HG02798 (cell line): ENCODE results near the gene CYP27A1.

Experiments used
- ATAC-seq: cut with Tn5 transposase; IDR thresholded peaks from one replicate; pipeline ENCODE4 v1.9.1; 2021; ENCODE audit warnings: mild to moderate bottlenecking; ENCODE audit not compliant: unreplicated experiment, poor library complexity

CYP27A1 gene

DNA sequence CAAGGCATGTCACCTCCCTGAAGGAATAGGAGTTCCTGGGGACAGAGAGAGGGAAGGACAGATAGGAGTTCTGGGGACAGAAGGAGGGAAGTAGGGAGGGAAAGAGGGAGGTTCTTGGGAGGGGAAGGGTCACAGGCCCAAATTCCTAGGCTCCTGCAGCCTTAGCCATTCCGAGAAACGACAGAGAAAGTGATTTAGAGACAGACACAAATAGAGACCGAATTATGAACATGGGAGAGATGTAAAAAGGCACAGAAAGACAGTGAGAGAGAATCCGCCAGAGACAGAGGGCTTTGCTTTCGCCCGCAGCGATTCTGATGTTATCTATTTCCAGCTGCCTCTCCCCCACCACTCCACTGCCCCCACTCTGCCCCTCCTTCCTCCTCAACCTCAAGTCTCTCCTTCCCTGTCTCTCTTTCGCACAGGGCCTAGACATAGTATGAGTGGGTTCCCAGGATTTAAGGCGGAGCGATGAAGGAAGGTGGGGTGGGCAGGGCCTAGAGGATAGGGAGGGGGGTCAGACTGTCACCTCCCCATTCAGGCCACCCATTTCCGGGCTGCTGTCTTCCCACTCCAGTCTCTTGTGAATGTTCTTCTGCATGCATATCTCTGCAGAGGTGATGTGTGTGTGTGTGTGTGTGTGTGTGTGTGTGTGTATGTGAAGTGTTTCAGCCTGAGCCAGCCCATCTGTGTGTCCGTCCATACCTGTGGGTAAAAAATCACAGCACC, 74.4 kb downstream of the CYP27A1 start:
- ATAC-seq = no peak

DNA sequence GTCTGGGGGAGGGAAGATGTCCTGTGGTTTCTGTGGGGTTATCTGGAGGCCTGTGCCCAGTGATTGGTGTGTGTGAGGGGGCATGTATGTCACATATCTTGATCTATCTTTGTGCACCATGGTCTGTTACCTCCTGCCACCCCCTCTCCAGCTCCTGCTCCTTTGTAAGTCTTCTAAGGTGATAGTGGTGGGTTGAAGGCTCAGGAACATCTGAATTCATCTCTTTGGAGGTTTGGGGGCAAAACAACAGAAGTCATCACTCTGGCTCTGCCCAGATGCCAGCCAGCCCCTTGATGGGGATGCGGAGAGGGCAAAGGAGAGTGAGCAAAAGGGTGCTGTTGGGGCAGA, 74.9 kb downstream of the CYP27A1 start:
- no peak for ATAC-seq

DNA sequence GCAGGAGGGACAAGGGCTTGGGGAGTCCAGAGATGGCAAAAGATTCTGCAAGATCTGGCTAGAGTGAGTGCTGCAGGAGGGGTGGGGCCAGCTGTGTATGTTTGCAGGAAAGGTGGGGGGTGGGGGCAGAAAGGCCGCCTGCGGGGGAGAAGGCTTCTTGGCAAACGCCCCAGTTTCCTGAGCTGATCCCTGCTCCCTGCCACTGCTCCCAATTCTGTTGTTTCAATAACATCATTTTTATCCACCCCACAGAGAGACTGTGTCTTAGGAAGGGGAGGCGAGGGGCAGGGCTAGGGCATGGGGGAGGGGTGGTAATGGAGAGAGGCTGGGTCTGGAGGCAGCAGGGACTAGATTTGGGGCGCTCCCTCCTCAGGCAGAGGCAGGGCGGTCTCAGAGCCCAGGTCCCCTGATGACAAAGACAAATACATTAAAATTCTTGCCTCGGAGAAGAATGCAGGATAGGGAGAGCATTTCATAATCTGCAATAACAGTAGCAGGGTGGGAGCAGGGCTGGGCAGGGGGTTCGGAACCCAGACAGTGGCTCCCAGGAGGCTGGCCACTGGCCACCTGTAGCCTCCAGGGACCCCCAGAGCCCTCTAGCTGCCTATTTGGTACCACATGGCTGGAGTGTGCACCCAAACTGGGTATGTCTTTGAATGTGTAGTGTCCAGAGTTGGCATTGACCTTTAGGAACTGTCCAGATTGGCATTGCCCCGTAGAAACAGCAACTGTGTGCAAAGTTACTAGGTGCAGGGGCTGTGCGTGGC, 75.6 kb downstream of the CYP27A1 start:
- no peak for ATAC-seq

DNA sequence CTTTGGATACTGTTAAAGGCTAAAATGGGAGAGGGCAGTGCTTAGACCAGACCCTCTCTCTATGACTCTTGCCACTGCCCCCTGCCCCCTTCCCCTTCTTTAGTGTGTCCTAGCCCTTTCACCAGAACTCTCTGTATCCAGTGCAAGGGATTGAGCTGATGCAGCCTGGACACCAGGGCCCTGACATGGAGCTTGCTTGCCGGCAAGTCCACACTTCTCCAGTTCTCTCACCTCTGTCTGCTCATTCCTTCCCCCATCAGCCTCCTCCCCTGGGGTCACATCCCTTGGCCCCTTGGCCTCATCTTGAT, 76.1 kb downstream of the CYP27A1 start:
- ATAC-seq = no peak

DNA sequence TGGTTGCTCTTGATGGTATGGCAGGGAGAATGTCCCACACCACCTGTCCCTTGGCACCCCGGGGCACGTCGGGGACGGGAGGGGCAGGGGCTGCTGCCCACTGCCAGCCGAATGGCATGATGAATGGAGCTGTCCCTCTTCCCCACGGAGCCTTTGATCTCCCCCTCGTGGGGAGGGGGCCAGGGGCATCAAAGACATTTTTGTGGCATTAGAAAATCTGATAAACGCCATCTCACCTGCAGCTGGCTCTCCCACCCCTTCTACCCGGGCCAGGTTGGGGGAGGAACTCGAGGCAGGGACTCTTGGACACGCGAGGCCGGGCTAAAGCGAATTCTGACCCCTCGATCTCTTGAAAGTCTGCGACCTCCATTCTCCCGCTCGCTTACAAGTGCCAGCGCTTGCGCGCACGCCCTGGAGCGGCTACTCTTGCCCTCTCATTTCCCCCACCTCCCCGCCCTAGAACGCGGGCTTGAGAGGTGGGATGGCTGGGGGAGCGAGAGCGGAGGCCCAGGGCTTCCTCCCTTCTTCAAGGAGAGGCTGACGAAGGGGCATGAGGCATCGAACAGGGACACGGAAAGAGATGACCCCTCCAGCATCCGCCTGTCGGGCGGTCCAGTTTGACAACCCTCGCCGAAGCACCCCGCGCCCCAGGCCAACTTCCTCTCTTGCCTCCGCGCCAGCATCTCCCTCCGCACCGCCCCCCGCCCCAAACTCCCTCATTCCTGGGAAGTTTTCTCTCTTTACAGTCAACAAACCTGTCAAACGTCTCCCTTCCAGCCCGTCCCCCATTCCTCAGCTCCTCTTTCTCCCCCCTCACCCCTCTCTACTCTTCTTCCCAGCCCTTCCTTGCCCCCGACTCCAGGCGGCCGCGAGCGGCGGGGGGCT, 77.0 kb downstream of the CYP27A1 start:
- no peak for ATAC-seq

DNA sequence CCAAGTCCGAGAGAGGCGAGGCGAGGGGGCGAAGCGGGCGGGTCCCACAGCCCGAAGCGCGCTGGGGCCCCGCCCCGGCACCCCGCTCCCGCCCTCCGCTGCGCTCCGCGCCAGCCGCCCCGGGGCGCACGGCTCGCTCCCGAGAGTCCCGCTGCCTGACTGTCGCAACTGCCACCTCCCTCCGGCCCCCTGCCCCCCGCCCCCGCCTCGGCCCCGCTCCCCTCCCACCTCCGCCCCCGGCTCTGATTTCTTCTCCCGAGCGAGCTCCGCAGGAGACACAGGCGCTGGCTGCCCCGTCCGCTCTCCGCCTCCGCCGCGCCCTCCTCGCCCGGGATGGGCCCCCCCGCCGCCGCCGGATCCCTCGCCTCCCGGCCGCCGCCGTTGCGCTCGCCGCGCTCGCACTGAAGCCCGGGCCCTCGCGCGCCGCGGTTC, 77.6 kb downstream of the CYP27A1 start, which contains the start of gene WNT6:
TSS of gene WNT6 (plus strand) at position 250 of the 432 bp plus-strand sequence. CDS start 233 bp downstream, outside the sequence.
- ATAC-seq = no peak

DNA sequence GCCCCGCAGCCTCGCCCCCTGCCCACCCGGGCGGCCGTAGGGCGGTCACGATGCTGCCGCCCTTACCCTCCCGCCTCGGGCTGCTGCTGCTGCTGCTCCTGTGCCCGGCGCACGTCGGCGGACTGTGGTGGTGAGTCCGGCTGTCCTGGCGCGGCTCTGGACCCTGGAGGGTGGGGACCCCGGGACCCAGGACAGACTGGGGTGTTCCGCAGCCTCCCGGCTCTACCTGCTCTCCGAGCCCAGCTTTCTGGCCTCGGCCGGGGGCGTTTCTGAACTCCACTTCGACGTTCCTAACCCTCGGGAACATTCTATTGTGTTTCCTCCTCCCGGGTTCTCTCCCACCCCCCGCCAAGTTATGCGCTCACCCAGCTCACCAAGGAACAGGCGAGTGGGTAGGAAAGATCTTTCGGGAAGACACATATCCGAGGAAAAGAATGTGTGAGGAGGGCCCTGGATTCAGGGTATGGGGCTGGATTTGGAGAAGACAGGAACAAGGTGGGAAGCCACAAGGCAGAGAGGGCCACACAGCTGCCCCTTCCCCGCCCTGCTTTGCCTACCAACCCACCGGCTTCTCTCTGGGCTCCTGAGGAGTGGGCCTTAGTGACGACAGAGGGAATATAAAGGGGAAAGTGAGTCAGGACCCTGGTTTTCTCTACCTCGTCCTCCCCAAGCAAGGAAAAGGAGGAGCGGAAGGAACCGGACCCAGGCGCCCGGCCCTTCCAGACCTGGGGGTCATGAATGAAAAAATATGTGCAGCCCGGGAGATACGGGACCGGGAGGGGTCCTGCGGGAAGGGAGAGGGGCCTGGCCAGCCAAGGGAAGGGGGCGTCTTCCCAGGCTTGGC, 78.3 kb downstream of the CYP27A1 start:
- ATAC-seq = no peak

DNA sequence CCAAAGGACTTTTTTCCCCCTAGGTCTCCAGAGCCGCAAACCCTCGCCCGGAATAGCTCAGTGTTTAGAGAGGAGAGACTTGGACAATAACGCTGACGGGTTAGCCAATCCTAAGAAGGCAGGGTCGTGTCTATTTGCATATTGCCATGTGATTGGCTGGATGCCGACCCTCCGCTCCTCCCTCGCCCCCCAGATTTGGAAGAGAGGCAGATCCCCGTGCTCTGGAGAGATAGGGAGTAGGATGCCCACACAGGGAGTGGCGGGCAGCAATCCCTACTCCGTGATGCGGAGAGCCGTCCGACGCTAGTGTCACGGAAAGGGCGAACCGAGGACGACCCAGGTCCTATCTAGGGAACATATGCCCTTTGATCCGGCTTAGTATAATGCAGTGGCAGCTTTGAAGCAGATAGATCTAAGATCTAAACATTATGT, 79.0 kb downstream of the CYP27A1 start:
- ATAC-seq = no peak

DNA sequence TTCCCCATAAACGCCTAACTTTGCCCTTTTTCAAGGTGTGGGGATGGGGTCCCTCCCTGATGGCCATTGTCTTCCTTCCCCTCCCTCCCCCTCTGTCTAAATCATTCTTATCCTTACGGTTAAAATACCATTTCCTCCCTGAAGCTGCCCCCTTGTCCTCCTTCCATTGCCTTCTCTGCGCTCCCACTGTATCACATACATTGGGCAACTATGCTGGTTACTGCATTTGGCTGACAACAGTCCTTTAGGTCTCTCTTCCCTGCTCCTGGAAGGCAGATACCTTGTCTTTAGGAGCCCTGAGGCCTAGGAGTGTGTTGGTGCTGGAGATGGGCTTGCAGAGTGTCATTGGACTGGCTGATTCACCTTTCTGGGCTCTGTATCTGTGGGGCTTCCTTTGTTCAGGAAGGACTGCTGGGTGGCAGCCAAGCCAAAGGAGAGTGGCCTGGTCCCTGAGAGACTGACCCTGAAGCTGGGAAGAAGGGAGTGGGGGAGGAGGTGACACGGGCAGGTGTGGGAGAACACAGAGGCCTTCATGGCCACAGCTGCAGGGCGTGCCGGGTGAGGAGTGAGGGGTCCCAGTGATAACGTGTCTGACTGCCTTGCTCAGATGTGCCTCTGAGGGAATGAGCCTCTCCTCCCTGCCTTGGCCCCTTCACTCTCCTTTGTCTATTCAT, 79.8 kb downstream of the CYP27A1 start:
- no peak for ATAC-seq

DNA sequence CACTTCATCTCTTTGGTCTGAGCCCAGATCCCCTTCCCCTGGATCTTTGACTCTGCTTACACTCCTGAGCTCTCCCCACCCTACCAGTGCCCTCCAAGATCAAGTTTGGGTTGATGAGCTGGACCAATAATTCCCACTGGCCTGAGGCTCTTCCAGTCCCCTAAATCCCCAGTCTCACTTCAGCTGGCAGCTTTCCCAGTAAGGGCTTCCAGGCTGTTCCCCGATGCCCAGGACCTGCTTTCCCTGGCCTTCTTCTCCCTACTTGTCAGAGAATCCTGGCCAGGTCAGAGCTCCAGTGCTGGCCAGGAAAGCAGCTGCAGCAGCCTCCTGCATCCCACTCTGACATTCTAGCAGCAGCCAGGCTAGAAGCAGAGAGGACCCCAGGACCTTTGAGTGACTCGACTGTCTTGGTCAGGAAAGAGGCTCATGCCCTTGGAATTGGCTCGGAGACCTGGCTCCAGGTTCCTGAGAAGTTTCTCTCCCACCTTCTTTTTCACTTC, 81.1 kb downstream of the CYP27A1 start:
- ATAC-seq = no peak
